HG03045 (cell line): ENCODE measurements around the gene TUT7.
"Not testable (repeated sequence)": the region's sequence is repeated elsewhere in the genome, so short reads cannot be mapped to it uniquely, and the experiment has no call there.

Experiments
- ATAC-seq: cut with Tn5 transposase; IDR thresholded peaks from one replicate; pipeline ENCODE4 v1.9.1; 2021; ENCODE audit warnings: mild to moderate bottlenecking, moderate library complexity; ENCODE audit not compliant: unreplicated experiment

The TUT7 gene

DNA sequence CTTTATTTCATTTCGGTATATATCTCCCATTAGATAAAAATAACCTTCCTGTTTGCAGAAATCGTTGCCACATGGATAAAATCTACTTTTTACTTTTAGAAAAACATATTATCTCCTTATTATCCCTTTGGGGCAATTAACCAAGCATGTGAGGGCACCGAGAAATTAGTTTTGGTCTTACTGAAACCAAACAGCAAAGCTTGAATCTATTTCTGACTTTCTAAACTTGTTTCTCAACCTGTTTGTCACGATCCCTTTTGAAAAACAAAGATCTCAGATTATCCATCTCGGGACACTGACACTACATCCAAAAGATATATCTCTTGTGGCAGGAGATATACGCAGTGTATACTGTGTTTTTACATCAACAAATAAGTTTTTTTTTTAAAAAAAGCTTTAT, 2.3 kb downstream of the TUT7 start:
- no peak for ATAC-seq

DNA sequence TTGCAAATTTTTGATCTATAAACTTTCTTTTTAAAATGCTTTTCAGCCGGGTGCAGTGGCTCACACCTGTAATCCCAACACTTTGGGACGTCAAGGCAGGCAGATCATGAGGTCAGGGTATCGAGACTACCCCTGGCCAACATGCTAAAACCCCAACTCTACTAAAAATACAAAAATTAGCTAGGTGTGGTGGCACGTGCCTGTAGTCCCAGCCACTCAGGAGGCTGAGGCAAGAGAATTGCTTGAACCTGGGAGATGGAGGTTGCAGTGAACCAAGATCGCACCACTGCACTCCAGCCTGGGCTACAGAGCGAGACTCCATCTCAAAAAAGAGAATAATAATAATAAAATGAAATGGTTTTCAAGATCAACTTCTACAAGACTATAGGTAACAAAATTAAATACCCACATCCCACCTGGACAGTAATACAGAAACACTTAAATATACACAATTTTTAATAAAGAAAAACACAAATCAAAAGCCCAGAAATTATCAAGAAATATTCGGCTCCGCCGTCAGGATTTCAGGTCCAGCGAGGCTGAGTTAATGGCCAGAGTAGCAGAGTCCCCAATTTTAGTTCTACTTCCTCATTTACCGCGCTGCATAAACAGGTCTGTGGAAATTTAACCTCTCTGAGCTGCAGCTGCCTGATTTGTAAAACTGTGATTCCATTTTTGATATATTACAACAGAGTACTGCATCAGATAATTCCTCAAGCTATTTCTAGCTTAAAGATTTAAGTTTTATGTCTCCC, 4.0 kb downstream of the TUT7 start:
- no peak for ATAC-seq

DNA sequence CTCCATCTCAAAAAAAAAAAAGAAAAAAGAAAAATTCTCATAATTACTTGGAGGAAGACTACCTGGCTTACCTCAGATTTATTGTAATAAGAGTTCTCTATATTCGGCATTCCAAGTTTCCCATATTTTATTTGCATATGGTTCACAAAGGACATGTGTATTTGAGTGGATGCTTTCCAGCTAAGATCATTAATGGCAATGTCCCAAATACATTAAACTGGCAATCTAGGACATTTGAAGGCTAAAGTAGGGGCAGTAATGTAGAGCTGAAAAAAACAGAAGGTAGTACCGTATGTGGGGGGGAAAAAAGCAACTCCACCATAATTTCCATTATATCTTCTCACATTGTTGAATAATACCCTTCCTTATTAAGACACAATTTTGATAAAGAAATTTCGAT, 4.9 kb downstream of the TUT7 start:
- ATAC-seq = no peak

- ATAC-seq = no peak
Measured at GRCh38 chr9:86347991-86348390, 6.2 kb downstream of the TUT7 start.

DNA sequence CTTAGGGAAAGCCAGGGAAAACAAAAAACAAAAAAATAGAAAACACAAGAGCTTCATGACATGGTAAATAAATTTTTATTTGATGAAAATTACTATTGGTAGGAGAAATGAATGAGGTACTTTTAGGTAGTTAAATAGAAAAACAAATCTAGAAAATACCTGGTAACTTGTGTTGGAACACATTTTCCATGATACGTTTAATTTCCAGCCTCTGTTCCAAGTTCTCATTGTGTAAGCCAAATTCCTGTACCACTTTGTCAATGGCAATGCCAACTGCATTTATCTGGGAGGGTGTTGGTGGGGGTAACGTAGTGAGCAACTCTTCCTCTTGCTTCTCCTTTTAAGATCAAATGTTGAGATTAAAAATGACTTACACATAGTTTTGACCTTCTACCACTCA, 9.4 kb downstream of the TUT7 start:
- no peak for ATAC-seq

- no peak for ATAC-seq
Measured at GRCh38 chr9:86342269-86342668, 11.9 kb downstream of the TUT7 start.

- no peak for ATAC-seq
Measured at GRCh38 chr9:86341007-86341491, 13.2 kb downstream of the TUT7 start.

GRCh38 chr9:86340356-86341006, 13.7 kb downstream of the TUT7 start:
- ATAC-seq = no peak

DNA sequence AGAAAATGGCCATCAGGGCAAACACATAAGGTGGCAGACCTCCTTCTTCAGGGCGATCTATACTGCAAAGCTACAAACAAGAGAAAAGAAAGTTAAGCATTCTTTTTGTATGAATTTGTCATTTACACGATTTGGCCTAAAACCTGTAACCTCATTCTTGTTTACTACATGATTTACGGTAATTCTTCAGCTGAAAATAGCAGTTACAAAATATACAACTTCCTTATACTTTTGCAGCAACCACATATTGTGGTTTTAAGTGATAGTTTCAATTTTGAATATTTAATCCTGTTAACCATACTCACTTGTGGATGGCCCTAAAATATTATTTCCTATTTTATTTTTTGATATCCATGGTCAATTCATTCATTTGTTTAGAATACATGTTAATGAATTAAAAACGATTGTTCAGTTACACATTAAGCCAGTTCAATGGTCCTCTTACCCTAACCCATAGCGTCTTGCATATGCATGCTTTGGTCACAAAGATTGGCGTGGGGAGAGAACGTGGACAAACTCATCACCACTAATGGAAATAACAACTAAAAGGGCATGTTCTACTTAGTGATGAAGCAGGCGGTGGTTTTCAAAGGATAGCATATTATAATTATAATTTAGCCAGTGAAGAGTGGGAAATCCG, 16.6 kb downstream of the TUT7 start:
- ATAC-seq = no peak

- ATAC-seq = no peak
Measured at GRCh38 chr9:86336058-86336457, 18.2 kb downstream of the TUT7 start.

GRCh38 chr9:86333651-86334050, 20.6 kb downstream of the TUT7 start:
- no peak for ATAC-seq

- no peak for ATAC-seq
Measured at GRCh38 chr9:86330186-86330585, 24.0 kb downstream of the TUT7 start.

- ATAC-seq = no peak
Measured at GRCh38 chr9:86329649-86330048, 24.6 kb downstream of the TUT7 start.

GRCh38 chr9:86328156-86328555, 26.1 kb downstream of the TUT7 start:
- no peak for ATAC-seq

DNA sequence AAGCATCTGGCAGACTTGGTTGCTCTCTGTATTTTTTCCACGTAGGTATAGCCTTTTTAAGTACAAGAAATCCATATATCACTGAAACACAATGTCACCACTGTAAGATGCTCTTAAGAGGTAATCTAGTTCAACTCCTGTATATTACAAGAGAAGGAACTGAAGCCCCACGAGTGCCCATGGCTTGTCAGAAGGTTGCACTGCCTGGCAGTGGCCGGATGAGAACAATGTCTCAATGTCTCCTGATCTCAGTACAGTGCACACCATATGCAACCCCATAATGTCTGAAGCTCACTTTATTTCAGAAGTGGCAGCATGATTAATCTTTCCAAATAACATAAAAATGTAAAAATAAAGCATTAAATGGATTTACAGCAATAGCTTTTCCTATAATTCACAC, 27.7 kb downstream of the TUT7 start:
- ATAC-seq = no peak

DNA sequence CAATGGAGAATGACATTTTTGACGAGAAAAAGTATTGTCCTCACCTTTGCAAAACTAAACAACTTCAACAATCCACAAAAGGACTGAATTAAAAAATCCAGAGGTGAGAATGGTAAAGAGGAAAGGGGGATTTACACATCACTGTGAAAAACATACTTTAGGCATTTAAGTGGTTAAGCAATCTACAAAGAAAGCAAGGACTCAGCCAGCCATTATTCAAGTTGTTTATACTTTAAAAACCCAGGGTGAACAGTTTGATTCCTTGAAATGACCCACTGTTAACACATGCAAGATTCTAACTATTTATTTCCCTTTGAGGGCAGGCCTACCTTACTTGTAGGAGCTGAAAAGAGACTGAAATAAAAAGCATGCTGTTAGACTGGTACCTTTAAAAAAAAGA, 29.3 kb downstream of the TUT7 start:
- no peak for ATAC-seq

DNA sequence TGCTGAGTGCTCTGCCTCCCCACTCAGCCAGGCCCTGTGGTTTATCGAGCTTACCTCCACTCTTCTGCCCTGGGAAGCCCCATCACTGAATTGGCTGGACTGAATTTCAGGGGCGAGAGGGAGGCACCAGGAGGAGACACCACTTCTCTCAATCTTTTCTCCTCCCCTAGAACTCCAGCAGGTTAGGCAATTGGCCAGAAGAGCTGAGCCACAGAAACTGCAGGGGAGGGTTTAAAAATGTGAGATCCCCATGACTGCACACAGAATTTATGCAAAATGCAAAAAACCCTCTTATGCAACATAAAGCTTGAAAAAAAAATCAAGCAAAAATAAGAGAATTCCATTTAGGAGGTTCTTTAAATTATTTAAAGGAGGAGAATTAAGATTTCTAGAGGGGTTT, 29.9 kb downstream of the TUT7 start:
- ATAC-seq = no peak

DNA sequence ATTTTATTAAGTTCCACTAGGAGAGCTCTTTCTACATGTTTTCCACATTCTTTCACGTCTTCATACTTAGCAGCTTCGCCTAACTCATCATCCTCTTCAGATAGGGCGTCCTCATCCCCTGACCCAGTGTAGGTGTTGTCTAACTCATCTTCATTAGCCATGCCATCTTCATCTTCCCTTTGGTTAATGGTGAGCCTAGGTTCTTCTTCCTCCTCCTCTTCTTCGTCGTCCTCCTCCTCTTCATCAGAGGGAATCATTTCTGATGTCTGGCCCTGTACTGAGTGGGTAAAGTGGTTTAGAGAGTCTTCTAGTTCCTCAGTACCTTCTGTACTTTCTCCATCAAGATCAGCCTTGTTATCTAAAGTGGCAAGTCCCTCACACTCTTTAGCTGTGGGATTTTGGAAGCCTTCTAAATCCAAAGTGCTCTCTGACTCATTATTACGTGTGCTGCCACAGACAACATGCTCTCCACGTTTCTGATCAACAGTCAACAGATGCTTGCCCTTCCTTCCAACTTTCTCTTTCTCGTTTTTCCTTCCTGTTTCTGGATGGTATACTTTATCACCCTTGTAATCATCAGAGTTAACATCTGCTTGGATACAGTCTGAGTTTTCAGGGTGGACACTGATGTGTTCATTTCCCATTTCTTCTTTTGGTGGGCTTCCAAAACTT, 31.1 kb downstream of the TUT7 start:
- no peak for ATAC-seq

DNA sequence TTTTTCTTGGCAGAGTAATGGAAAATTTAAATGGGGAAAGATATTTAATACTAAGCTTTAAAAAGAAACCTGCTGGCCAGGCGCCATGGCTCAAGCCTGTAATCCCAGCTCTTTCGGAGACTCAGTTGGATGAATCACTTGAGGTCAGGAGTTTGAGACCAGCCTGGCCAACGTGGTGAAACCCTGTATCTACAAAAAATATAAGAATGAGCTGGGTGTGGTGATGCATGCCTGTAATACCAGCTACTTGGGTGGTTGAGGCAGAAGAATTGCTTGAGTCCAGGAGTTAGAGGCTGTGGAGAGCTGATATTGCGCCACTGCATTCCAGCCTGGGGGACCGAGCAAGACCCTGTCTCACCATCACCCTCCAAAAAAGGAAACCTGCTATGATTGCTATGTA, 32.8 kb downstream of the TUT7 start:
- ATAC-seq = no peak

DNA sequence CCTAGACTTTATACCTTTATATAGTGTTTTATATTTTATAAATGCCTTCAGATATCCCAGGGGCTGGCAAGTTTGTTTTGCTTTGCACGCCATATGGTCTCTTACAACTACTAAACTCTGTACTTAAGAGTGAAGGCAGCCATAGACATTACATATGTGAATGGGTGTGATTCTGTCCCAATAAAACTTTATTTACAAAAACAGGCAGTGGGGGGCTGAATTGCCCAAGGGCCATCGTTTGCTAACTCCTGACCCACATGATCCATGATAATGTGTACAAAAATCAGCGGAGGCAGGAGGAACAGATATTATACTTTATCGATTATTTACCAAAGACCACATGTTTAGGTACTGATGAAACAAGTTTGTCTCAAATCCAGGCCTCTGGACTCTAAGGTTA, 36.0 kb downstream of the TUT7 start:
- no peak for ATAC-seq

DNA sequence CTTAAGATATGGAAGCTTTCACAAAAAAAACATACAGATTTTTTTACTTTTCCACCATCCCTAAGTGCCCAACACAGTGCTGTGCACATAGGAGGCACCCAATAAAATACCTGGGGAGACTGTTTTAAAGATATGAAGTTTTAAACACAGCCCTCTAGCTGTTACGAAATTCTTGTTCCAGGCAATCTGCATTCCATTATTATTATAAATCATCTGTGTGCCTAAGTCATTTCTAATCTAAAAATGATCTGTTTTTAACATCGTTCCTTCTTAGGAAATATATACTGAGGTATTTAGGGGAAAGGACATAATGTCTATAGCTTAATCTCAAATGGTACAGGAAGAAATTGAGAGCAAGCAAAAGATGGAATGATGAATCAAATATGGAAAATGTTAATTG, 39.1 kb downstream of the TUT7 start:
- no peak for ATAC-seq

- ATAC-seq = not testable (repeated sequence)
Measured at GRCh38 chr9:86312959-86313358, 41.3 kb downstream of the TUT7 start.
